ENCODE results near the gene SCAMP4. TPM values are rescaled to one million over a fixed set of nuclear protein-coding genes. Genes with fewer than 3 reads are reported as not detected.
A peak's percentile ranks its signal among the peaks of the same experiment; 100 is the strongest.

The SCAMP4 gene
- total and polyA plus RNA-seq, 2 of the 13 experiments (the other 11 are each of a cell fraction or from before 2014, with no cell fraction given) = 10.7 to 13.7 TPM

- TF ChIP-seq HMGXB4 (CRISPR knock-in tag; IDR thresholded peaks at IDR 0.05; ENCODE audit: borderline replicate concordance in 1 of 2, low read depth in 1 of 2) (peak; percentile 72 to 81), RXRA (CRISPR knock-in tag; IDR thresholded peaks at IDR 0.05) (no peak), MXD4 (CRISPR knock-in tag; IDR thresholded peaks at IDR 0.05) (0 out of 2 replicates have a peak, but pooled peaks have one; percentile 38), BORCS8-MEF2B (CRISPR knock-in tag; IDR thresholded peaks at IDR 0.05) (0 out of 2 replicates have a peak, but pooled peaks have one; percentile 22), ZNF441 (CRISPR knock-in tag; IDR thresholded peaks at IDR 0.05; ENCODE audit: borderline replicate concordance) (no peak), CREBL2 (CRISPR knock-in tag; IDR thresholded peaks at IDR 0.05; ENCODE audit: borderline replicate concordance) (no peak), MIXL1 (CRISPR knock-in tag; IDR thresholded peaks at IDR 0.05) (no peak), ZNF780A (CRISPR knock-in tag; IDR thresholded peaks at IDR 0.05) (no peak), RAD21 (CRISPR knock-in tag; IDR thresholded peaks at IDR 0.05) (peak; percentile 80), FOSL2 (CRISPR knock-in tag; IDR thresholded peaks at IDR 0.05) (peak; percentile 10; the same call in 1 of the 2 replicates), ZNF430 (CRISPR knock-in tag; IDR thresholded peaks at IDR 0.05) (no peak), KMT2A (CRISPR knock-in tag; IDR thresholded peaks at IDR 0.05) (peak; percentile 23; the same call in 1 of the 2 replicates), NFKBIZ (CRISPR knock-in tag; IDR thresholded peaks at IDR 0.05) (no peak), ARNTL (CRISPR knock-in tag; IDR thresholded peaks at IDR 0.05) (0 out of 2 replicates have a peak, but pooled peaks have one; percentile 6), RBFOX2 (IDR thresholded peaks at IDR 0.05; ENCODE audit: low read depth, low read length) (no peak)
- TF ChIP-seq, protein P1, sequence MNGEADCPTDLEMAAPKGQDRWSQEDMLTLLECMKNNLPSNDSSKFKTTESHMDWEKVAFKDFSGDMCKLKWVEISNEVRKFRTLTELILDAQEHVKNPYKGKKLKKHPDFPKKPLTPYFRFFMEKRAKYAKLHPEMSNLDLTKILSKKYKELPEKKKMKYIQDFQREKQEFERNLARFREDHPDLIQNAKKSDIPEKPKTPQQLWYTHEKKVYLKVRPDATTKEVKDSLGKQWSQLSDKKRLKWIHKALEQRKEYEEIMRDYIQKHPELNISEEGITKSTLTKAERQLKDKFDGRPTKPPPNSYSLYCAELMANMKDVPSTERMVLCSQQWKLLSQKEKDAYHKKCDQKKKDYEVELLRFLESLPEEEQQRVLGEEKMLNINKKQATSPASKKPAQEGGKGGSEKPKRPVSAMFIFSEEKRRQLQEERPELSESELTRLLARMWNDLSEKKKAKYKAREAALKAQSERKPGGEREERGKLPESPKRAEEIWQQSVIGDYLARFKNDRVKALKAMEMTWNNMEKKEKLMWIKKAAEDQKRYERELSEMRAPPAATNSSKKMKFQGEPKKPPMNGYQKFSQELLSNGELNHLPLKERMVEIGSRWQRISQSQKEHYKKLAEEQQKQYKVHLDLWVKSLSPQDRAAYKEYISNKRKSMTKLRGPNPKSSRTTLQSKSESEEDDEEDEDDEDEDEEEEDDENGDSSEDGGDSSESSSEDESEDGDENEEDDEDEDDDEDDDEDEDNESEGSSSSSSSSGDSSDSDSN (CRISPR knock-in tag; IDR thresholded peaks at IDR 0.05) = peak; percentile 45
- TF ChIP-seq, protein P2, sequence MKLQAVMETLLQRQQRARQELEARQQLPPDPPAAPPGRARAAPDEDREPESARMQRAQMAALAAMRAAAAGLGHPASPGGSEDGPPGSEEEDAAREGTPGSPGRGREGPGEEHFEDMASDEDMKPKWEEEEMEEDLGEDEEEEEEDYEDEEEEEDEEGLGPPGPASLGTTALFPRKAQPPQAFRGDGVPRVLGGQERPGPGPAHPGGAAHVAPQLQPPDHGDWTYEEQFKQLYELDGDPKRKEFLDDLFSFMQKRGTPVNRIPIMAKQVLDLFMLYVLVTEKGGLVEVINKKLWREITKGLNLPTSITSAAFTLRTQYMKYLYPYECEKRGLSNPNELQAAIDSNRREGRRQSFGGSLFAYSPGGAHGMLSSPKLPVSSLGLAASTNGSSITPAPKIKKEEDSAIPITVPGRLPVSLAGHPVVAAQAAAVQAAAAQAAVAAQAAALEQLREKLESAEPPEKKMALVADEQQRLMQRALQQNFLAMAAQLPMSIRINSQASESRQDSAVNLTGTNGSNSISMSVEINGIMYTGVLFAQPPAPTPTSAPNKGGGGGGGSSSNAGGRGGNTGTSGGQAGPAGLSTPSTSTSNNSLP (IDR thresholded peaks at IDR 0.05; ENCODE audit: low read depth, low read length) = no peak
- TF ChIP-seq, protein P3, sequence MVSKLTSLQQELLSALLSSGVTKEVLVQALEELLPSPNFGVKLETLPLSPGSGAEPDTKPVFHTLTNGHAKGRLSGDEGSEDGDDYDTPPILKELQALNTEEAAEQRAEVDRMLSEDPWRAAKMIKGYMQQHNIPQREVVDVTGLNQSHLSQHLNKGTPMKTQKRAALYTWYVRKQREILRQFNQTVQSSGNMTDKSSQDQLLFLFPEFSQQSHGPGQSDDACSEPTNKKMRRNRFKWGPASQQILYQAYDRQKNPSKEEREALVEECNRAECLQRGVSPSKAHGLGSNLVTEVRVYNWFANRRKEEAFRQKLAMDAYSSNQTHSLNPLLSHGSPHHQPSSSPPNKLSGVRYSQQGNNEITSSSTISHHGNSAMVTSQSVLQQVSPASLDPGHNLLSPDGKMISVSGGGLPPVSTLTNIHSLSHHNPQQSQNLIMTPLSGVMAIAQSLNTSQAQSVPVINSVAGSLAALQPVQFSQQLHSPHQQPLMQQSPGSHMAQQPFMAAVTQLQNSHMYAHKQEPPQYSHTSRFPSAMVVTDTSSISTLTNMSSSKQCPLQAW (CRISPR knock-in tag; IDR thresholded peaks at IDR 0.05) = peak; percentile 61; the same call in 1 of the 2 replicates
- TF ChIP-seq, protein P4, sequence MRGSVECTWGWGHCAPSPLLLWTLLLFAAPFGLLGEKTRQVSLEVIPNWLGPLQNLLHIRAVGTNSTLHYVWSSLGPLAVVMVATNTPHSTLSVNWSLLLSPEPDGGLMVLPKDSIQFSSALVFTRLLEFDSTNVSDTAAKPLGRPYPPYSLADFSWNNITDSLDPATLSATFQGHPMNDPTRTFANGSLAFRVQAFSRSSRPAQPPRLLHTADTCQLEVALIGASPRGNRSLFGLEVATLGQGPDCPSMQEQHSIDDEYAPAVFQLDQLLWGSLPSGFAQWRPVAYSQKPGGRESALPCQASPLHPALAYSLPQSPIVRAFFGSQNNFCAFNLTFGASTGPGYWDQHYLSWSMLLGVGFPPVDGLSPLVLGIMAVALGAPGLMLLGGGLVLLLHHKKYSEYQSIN (CRISPR knock-in tag; IDR thresholded peaks at IDR 0.05; ENCODE audit: borderline replicate concordance) = no peak
These were observed 24.0 kb downstream of the SCAMP4 start (continued) for GRCh38 chr19:1929021-1929742.

Measured in HepG2 (cell line).